Endothelial cell of umbilical vein (primary cell): ENCODE data around the gene SGTB. TPM values are rescaled to one million over a fixed set of nuclear protein-coding genes. Genes with fewer than 3 reads are reported as not detected.

Experiments used
- BruUV-seq: library from RNA; stranded (reverse); fragments of 400-500 nt; replicated peaks from 2 replicates; lab custom pipeline; 2021; lab: Mats Ljungman, UMichigan
- CTCF ChIA-PET: fragments of 300-600, 350-600 bp; sonication (Branson Sonifier 250); formaldehyde crosslinking; loops from one replicate; lab custom pipeline; 2021; ENCODE audit warnings: antibody characterized with exemption, inconsistent platforms; lab: Charles Lee
- POLR2A ChIA-PET: fragments of 300-600, 350-600 bp; sonication (Branson Sonifier 250); formaldehyde crosslinking; loops from one replicate; lab custom pipeline; 2021; ENCODE audit warnings: antibody characterized with exemption, inconsistent platforms; lab: Charles Lee
- DNase-seq: peaks from one replicate; pipeline ENCODE4 v3.0.0-alpha.2; 2011; ENCODE audit warnings: low read depth, low spot score
- FAIRE-seq: peaks from 2 replicates; lab custom pipeline; 2011; peaks lifted over from hg19 to GRCh38; lab: Jason Lieb, UNC
- H2AFZ ChIP-seq: 2 replicates; pipeline ENCODE4 v1.6.0; 2012; ENCODE audit warnings: low read depth, low read length, control low read depth, inconsistent platforms
- H3K27ac ChIP-seq: 2 replicates; pipeline ENCODE4 v1.5.1; 2011; ENCODE audit warnings: low read depth, mild to moderate bottlenecking, control low read depth, low read length, moderate library complexity; ENCODE audit not compliant: insufficient read depth
- H3K27me3 ChIP-seq, 2 experiments: 2 replicates each; pipeline versions ENCODE4 v1.6.0 to v1.6.1; 2011; ENCODE audit warnings: low read length in 2 of 2, mixed read lengths in 1 of 2; ENCODE audit not compliant: control insufficient read depth in 2 of 2, insufficient read depth in 2 of 2
- H3K36me3 ChIP-seq, 2 experiments: 2 replicates in 1 of 2; 3 replicates in 1 of 2; pipeline ENCODE4 v1.5.1; 2011; ENCODE audit warnings: low read length in 2 of 2, mild to moderate bottlenecking in 1 of 2, moderate library complexity in 1 of 2; ENCODE audit not compliant: control insufficient read depth in 2 of 2, insufficient read depth in 2 of 2; ENCODE audit errors: extremely low read depth in 1 of 2
- H3K4me1 ChIP-seq: 3 replicates; pipeline ENCODE4 v1.5.1; 2011; ENCODE audit warnings: mild to moderate bottlenecking, low read length; ENCODE audit not compliant: control insufficient read depth, insufficient read depth; ENCODE audit errors: extremely low read depth
- H3K4me2 ChIP-seq: 2 replicates; pipeline ENCODE4 v1.6.1; 2011; ENCODE audit warnings: low read length, control low read depth, mixed read lengths; ENCODE audit not compliant: insufficient read depth
- H3K4me3 ChIP-seq, 3 experiments: fragments of 200-600 bp in 1 of 3; sonication (generic), shearing (Covaris generic) in 1 of 3; replicated peaks in 1 of 3; 2 replicates each; pipeline ENCODE4 v1.5.1; 2011 to 2016; ENCODE audit warnings: control low read depth in 3 of 3, low read length in 3 of 3, mild to moderate bottlenecking in 2 of 3, inconsistent platforms in 1 of 3, low read depth in 1 of 3, moderate library complexity in 1 of 3; ENCODE audit not compliant: insufficient read depth in 1 of 3
- H3K79me2 ChIP-seq: 2 replicates; pipeline ENCODE4 v1.6.0; 2012; ENCODE audit warnings: low read length, inconsistent platforms; ENCODE audit not compliant: control insufficient read depth, insufficient read depth
- H3K9ac ChIP-seq: replicated peaks from 2 replicates; pipeline ENCODE3; 2011; ENCODE audit warnings: low read length, control low read depth; ENCODE audit not compliant: insufficient read depth; ENCODE audit errors: extremely low read depth
- H3K9me1 ChIP-seq: replicated peaks from 3 replicates; pipeline ENCODE4 v1.6.0; 2011; ENCODE audit warnings: mild to moderate bottlenecking, low read length; ENCODE audit not compliant: control insufficient read depth, insufficient read depth; ENCODE audit errors: extremely low read depth
- H3K9me3 ChIP-seq: replicated peaks from 2 replicates; pipeline ENCODE4 v1.5.1; 2012; ENCODE audit warnings: low read length, inconsistent platforms; ENCODE audit not compliant: control insufficient read depth, insufficient read depth
- H4K20me1 ChIP-seq: replicated peaks from 2 replicates; pipeline ENCODE3; 2011; ENCODE audit warnings: mild to moderate bottlenecking, low read length; ENCODE audit not compliant: control insufficient read depth, insufficient read depth; ENCODE audit errors: extremely low read depth
- EZH2 ChIP-seq: IDR thresholded peaks from 2 replicates; pipeline ENCODE4 v1.6.1; 2012; ENCODE audit warnings: borderline replicate concordance, low read depth, mild to moderate bottlenecking, moderate library complexity, low read length, inconsistent platforms; ENCODE audit not compliant: severe bottlenecking
- FOS ChIP-seq: IDR thresholded peaks from 2 replicates; pipeline ENCODE4 v1.6.1; 2011; ENCODE audit warnings: mild to moderate bottlenecking, low read length, moderate library complexity, borderline replicate concordance; ENCODE audit not compliant: insufficient read depth
- GATA2 ChIP-seq: IDR thresholded peaks from 2 replicates; pipeline ENCODE4 v1.7.0; 2011; ENCODE audit warnings: low read depth, mild to moderate bottlenecking, moderate library complexity, mixed read lengths, low read length; ENCODE audit not compliant: insufficient read length, insufficient read depth
- JUN ChIP-seq: IDR thresholded peaks from 2 replicates; pipeline ENCODE4 v1.6.1; 2011; ENCODE audit warnings: borderline replicate concordance, low read depth; ENCODE audit not compliant: insufficient read length, insufficient read depth
- MYC ChIP-seq: IDR thresholded peaks from one replicate; pipeline ENCODE4 v1.6.1; 2011; ENCODE audit warnings: mild to moderate bottlenecking, low read depth, low read length
- POLR2A ChIP-seq: IDR thresholded peaks from 2 replicates; pipeline ENCODE4 v1.6.1; 2012; ENCODE audit warnings: low read depth, mild to moderate bottlenecking, control low read depth, low read length
- POLR2AphosphoS5 ChIP-seq: IDR thresholded peaks from 2 replicates; pipeline ENCODE4 v1.6.1; 2012; ENCODE audit warnings: low read depth, mild to moderate bottlenecking, control low read depth, low read length, moderate library complexity; ENCODE audit not compliant: insufficient read depth
- dilution Hi-C: fragments of 300-500 bp; cut with MboI; formaldehyde crosslinking; loops from one replicate; pipeline ENCODE4 v1.15.0; 2019; ENCODE audit warnings: low sequenced_read_pairs; ENCODE audit not compliant: extremely low pct_ligation_motif_present
- intact Hi-C: fragments of 100-400 bp; cut with micrococcal nuclease; formaldehyde crosslinking; loops from one replicate; pipeline ENCODE4 v1.10.0; 2022
- polyA plus RNA-seq, 4 experiments: library from polyadenylated mRNA; depleted of rRNA in 3 of 4; stranded (reverse) in 3 of 4; unstranded in 1 of 4; fragments of >200 nt; gene quantifications; 2 replicates each; pipeline versions ENCODE4 v1.2.1 to v1.2.3, GENCODE V29; 2011 to 2012; ENCODE audit warnings: missing spikeins in 1 of 4
- total RNA-seq: library from RNA; stranded (reverse); gene quantifications from 2 replicates; pipeline ENCODE4 v1.2.3, GENCODE V29; 2021
- TF ChIP-seq, protein P1 (sequence below): IDR thresholded peaks from 2 replicates; pipeline ENCODE4 v1.6.1; 2011; ENCODE audit not compliant: insufficient read depth, insufficient read length
- TF ChIP-seq, protein P2 (sequence below), 2 donors: IDR thresholded peaks; 1 replicate in 1 of 2; 2 replicates in 1 of 2; pipeline ENCODE4 v1.5.1; 2011; ENCODE audit warnings: low read length in 2 of 2, mild to moderate bottlenecking in 2 of 2, moderate library complexity in 2 of 2, control low read depth in 1 of 2, inconsistent platforms in 1 of 2, low read depth in 1 of 2; ENCODE audit not compliant: insufficient read depth in 1 of 2; ENCODE audit errors: extremely low read depth in 1 of 2

The SGTB gene
- total and polyA plus RNA-seq, 2 donors (not counting 3 experiments of a cell fraction or from before 2014, with no cell fraction given), result 3.1 to 14.1 TPM

- Histone ChIP-seq H3K27ac (peak overlapping the region; percentile 35), H3K27me3 (no peaks in the 10 kb centered on the region), H3K9me1 (no peaks in the 10 kb centered on the region), H3K36me3 (no peaks in the 10 kb centered on the region), H4K20me1 (no peaks in the 10 kb centered on the region), H2AFZ (no peak overlapping the region), H3K9me3 (no peaks in the 10 kb centered on the region), H3K4me1 (peaks cover 12% of the 10 kb centered on the region), H3K79me2 (no peaks in the 10 kb centered on the region), H3K4me2 (no peak overlapping the region), H3K4me3 (no peak overlapping the region), H3K9ac (no peak overlapping the region)
- DNase-seq, result peak; percentile 74
- peak; percentile 55 for FAIRE-seq
- dilution Hi-C loops, result no loop called here
- CTCF ChIA-PET, result interaction anchor here (0.7 to 1.5 kb wide), 4 partner anchors 9 to 60 kb away, joined by 3 read pairs; no protein-coding TSS in a partner anchor
- intact Hi-C loops, result loop anchor here (2.0 to 10.0 kb wide), 2 partner anchors 157 to 375 kb away; partner anchors contain the start of genes ERBIN and SREK1
- TSS peak; percentile 15 for BruUV-seq
- TF ChIP-seq FOS (peak; percentile 65), JUN (peak; percentile 77), EZH2 (no peak), GATA2 (peak; percentile 23)
- POLR2A ChIA-PET, result no interaction called here
Measured at GRCh38 chr5:65769539-65769938, 47.6 kb upstream of the SGTB start.

GRCh38 chr5:65768723-65769346 lies 46.9 kb upstream of the SGTB start:
- ChIA-PET CTCF (interaction anchor here (1.0 kb wide), 2 partner anchors 9 to 46 kb away, joined by 3 read pairs; no protein-coding TSS in a partner anchor), POLR2A (no interaction called here)
- peak; percentile 4 for DNase-seq
- Histone ChIP-seq H3K4me3 (no peak overlapping the region), H3K27ac (peak overlapping the region; percentile 8), H3K9me1 (no peaks in the 10 kb centered on the region), H3K4me1 (peaks cover 12% of the 10 kb centered on the region), H4K20me1 (no peaks in the 10 kb centered on the region), H2AFZ (no peak overlapping the region), H3K27me3 (no peaks in the 10 kb centered on the region), H3K4me2 (no peak overlapping the region), H3K9ac (no peak overlapping the region), H3K79me2 (no peaks in the 10 kb centered on the region), H3K36me3 (no peaks in the 10 kb centered on the region), H3K9me3 (no peaks in the 10 kb centered on the region)
- intact Hi-C loops (loop anchor here (2.0 to 10.0 kb wide), 2 partner anchors 158 to 376 kb away; partner anchors contain the start of genes ERBIN and SREK1), dilution Hi-C loops (no loop called here)
- TF ChIP-seq, protein P1, sequence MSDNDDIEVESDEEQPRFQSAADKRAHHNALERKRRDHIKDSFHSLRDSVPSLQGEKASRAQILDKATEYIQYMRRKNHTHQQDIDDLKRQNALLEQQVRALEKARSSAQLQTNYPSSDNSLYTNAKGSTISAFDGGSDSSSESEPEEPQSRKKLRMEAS, result no peak
- no peak for TF ChIP-seq FOS
- TF ChIP-seq POLR2A, result no peak
- TF ChIP-seq, protein P2, sequence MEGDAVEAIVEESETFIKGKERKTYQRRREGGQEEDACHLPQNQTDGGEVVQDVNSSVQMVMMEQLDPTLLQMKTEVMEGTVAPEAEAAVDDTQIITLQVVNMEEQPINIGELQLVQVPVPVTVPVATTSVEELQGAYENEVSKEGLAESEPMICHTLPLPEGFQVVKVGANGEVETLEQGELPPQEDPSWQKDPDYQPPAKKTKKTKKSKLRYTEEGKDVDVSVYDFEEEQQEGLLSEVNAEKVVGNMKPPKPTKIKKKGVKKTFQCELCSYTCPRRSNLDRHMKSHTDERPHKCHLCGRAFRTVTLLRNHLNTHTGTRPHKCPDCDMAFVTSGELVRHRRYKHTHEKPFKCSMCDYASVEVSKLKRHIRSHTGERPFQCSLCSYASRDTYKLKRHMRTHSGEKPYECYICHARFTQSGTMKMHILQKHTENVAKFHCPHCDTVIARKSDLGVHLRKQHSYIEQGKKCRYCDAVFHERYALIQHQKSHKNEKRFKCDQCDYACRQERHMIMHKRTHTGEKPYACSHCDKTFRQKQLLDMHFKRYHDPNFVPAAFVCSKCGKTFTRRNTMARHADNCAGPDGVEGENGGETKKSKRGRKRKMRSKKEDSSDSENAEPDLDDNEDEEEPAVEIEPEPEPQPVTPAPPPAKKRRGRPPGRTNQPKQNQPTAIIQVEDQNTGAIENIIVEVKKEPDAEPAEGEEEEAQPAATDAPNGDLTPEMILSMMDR (IDR thresholded peaks at IDR 0.05; ENCODE audit: extremely low read depth in 1 of 2, insufficient read depth in 1 of 2, low read depth in 1 of 2, low read length in 2 of 2), result no peak
- no peak for TF ChIP-seq GATA2
- TF ChIP-seq MYC, result no peak
- TF ChIP-seq JUN, result no peak
- TF ChIP-seq EZH2, result no peak
- no peak for TF ChIP-seq POLR2AphosphoS5
- BruUV-seq, result no TSS peak
- no peak for FAIRE-seq
